HG03103 (cell line): ENCODE results near the gene FOXD3.
A peak's percentile ranks its signal among the peaks of the same experiment; 100 is the strongest.

Experiments used
- ATAC-seq: cut with Tn5 transposase; IDR thresholded peaks from one replicate; pipeline ENCODE4 v1.9.1; 2021; ENCODE audit warnings: low read depth; ENCODE audit not compliant: unreplicated experiment

FOXD3 gene

DNA sequence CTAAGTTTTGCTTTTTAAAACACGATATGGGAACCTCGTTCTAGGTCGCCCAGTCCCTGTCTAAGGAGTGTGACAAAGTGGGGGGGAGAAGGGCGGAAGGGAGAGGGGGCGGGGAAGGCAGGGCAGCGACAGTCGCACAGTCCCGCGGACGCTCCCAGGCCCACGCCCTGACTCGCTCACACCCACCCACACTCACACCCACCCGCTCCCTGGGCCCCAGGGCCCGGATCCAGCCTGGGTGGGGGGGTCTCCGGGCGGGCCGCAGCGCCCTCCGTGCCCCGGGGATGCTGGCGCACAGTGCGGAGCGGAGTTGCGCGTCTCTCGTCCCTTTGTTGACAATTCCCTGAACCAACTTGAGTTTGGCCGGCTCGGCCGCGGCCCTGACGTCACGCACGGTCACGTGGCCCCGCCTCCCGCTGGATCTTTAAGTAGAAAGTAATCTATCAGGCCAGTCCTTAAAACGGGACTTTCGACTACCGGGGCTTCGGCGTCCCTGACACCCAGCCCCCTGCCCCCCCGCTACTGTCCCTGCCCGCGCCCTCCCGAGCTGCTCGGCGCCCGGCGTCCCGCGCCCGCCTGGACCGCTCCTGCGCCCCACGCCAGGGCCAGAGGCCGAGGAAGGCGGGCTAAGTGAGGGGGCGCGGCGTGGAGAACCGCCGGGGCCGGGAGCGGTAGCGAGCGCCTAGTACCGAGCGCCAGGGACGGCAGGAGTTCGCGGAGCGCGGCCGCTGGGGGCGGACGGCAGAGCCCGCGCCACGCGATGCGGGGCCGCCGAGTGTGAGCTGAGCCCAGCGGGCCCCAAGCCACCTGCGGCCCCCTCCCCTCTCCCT is at the start of gene FOXD3:
Gene FOXD3, plus strand, starts transcription at position 454 of the 830 bp plus-strand sequence. CDS start 492 bp downstream, outside the sequence.
- ATAC-seq = no peak

DNA sequence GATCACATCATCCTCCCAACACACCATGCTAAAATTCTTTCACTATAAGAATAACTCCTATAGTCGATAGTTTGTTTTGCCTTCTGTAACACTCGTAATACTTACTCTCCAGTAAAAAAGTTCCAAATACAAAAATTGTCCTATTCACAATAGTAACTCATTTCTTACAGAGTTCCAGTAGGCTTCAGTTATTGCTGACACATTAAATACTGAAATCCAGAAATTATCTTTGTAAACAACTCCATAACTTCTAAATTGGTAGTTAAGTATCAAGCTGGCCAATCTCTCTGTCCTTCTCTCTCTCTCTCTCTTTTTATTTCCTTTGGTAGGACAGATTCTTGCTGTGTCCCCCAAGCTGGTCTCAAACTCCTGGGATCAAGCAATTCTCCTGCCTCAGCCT is 49.6 kb upstream of the FOXD3 start:
- ATAC-seq = no peak

DNA sequence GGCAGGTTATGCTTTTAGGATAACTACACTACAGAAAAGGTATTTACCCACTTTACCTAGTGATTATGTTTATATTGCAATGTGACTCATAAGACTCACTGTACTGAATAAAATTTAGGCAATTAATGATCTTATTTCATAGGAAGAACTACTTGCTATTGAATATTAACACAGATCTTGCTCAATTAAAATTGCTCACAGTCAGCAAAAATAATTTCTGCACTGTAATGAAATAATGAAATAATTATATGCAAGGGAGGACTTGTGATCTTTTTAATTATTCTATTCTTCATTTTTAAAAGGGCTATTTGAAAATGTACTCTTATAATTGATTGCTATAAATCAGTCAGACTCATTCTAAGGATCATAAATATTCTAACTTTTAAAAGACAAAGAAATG is 48.0 kb upstream of the FOXD3 start:
- no peak for ATAC-seq

DNA sequence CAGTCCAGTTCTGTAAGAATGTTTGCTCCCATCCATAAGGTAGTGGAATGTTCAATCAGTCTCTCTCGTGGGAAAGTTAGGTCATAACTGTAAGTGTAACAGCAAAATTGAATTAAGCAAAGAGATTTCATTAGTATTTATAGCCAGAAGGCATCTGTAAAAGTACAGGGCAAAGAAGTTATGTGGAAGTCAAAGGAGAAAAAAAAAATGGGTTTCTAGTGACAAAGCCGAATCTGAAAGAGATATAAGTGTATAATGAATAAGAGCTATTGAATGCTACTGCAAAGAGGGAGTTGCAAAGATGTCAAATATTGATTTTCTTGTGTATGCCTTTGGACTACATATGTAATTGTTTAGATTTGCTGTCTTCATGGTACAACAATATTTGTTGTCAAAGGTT is 47.4 kb upstream of the FOXD3 start:
- no peak for ATAC-seq

DNA sequence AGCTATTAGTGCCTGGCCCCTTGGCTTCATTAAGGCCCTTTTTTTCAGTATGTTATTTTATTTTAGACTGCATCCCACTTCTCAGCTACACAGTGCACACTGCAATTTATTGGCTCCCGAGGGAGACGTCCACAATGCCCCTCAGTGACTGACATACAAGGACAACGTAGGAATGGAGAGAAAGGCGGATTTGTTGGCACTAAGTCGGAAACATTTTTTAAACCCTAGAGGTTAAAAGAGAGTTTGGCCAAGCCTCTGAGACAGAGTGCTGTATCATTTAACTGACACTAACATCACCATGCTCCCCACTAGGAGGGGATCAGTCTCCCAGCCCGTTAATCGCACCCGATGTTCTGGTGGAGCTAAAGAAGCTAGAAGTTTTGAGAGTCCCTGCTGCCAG is 45.7 kb upstream of the FOXD3 start:
- ATAC-seq = no peak

DNA sequence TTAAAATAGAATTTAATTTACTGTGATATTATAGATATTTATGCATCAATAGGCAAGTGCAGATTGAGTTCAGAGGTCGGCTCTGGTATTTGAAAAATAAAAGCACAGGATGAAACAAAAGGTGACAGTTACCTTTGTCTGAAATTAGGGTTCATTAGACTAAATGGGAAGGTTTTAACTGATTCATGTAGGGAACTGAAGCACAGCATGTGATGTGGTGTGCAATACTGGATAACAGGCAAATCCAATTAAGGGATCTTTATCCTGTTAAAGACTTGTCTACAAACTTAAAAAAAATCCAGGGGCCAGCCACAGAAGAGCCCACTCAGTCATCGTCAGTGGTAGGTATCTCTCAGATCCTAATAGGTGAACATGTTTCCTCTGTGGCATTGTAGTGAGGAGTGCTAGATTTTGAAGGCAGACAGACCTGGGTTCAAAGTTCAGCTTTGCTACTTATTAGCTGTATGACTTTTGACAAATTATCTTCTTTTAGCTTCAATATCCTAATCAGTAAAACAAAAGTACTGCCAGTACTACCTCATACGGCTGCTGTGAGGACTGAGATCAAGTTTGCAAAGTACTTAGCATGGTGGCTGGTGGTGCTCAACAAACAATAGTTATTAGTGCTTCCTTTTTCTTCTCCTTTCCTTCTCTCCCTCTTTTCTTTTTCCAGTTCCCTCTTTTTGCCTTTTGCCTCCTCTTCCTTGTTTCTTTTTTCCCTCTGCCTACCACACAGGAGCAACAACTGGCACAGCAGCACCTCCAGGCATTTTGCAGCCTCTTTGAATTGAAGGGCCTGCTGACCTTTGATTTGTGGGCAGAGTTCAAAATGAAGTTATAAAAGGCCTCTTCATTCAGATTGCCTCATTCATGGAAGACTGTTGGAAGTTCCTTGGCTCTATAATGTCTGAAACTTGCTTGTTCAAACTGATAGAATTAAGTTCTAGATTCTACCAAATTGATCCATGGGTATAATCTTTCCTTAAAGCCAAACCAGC is 44.9 kb upstream of the FOXD3 start:
- ATAC-seq = no peak

DNA sequence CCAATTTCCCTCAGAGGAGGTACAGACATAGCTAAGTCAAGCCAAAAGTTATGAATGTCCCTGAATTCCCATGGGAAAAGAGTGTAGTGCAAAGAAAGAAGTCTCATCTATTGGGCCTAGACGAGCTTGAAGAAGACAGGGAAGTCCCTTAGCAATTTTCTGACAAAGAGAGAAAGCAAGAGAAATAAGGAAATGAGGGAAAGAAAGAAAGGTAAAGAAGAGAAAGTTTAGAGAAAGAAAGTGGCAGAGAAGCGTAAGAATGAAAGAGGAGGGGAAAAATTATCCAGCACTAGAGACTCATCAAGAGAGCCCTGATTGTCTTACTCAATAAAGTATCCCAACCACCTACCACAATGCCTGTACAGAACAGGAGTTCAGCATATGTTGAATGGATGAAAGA is 40.6 kb upstream of the FOXD3 start:
- ATAC-seq = no peak

DNA sequence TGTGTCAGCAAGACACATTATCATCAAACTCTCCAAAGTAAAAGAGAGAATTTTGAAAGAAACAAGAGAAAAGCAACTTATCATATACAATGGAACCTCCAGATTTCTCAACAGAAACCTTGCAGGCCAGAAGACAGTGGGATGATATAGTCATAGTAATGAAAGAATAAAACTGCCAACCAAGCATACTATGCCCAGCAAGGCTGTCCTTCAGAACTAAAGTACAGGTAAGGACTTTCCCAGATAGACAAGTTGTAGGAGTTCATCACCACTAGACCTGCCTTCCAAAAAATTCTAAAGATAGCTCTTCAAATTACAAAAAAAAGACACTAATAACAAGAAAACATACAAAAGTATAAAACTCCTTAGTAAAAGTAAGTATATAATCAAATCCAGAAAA is 33.2 kb upstream of the FOXD3 start:
- no peak for ATAC-seq

DNA sequence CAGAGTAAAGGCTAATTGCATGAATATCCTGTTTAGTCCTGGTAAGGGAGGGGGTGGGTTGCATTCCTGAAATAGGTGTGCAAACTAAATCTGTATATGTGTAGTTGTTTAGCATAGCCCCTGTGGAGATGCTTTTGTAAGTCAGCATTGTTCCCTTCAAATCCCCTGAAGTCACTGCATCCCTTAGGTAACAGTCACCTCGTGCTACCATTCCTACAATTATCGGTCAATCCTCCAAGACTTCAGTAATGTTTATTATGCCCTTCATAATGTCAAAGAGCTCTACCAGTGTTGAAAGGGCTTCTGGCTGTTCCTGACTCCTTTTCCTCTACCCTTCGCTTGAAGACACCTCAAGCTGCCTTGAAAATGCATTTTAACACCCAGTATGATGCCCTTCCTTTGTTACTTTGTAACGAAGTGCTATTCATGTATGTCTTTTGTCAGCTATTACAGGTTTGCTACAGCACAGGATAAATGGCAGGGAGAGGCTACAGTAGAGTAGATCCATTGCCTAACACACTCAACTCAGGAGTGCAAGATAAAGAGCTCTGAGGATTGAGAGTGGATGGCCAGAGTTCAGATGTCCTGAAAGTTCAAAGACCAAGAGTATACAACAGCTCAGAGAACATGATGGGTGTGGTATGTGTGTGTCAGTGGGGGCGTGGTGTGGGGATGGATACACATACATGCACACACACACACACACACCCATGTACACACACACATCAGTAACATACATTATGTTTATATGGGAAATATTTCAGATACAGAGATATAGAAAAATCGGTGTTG is 27.4 kb upstream of the FOXD3 start:
- ATAC-seq = no peak

DNA sequence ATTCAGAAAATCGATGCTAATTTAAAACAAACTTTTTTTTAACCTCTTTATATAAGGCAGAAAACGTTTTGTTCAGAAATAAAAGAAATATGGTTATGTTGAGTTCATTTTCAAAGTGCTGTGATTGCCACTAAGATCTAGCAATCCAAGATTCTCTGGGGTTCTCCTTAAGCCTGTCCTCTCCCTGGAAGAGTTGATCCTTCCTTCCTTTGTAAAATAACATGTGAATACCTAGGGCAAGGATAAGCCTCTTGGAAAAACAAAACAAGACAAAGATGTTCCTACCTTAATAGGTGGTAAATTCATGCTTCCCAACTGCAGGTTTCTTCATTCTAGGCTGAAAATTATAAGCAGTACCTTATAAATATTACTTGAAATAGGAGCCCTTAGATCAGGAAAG is 18.0 kb upstream of the FOXD3 start:
- no peak for ATAC-seq

DNA sequence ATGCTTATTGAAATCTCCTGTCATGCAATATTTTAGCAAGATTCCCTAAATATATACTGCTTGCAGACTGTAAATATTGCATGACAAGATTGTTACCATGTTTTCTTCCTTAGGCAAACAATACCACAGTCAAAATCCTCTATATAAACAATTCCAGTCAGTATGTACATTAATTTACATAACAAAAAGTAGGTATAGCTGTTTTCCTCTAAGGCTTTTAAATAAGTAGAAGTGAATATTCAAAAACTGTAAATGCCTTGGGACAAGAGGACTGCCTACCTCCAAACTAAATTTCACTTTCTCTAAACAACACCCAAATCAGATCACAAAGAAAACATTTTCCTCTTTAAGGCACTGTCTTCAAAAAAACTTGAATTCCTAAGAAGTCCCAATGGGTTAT is 17.3 kb upstream of the FOXD3 start:
- no peak for ATAC-seq

DNA sequence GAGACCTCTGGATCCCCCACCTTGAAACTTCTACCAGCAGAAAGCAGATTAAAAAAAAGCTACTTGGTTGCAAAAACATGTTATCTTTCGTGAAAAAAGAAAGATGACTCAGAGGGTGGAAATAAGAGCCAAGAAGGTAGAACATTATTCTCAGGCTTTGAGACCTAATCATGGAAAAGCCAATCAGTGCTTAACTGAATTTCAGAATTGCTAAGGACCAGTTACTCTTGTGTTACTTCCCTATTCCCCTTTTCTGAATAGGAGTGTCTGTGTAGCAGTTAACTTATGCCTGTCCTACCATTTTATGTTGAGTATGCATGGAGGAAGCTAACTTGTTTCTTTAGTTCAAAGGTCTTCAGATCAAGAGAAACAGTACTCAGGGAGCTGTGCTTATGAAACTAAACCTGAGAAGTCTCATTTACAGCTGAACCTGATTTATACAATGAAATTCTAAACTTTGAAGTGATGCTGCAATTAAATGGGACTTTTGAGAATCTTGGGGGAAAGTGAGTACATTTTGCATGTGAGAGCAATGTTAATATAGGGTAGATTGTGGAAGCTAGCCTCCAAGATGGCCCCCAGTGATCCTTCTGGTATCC is 15.1 kb upstream of the FOXD3 start:
- ATAC-seq = no peak

DNA sequence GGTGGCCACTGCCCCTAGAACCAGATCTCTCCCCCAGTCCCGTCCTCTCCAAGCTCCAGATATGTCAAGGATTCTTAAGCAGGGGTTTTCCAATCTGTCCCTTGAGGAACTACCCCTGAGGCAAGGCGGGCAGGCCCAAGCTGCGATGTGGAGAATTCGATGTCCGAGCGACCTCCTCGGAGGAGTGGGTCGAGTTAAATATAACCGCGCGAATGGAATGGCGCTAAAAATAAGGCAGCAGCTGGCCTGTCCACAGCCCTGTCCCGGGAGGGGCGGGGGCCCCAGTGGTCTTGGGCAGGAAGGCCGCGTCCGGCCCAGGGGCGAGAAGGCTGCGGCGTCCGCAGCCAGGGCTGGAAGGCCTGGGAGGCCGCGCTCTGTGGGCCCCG is 5.8 kb upstream of the FOXD3 start:
- no peak for ATAC-seq

DNA sequence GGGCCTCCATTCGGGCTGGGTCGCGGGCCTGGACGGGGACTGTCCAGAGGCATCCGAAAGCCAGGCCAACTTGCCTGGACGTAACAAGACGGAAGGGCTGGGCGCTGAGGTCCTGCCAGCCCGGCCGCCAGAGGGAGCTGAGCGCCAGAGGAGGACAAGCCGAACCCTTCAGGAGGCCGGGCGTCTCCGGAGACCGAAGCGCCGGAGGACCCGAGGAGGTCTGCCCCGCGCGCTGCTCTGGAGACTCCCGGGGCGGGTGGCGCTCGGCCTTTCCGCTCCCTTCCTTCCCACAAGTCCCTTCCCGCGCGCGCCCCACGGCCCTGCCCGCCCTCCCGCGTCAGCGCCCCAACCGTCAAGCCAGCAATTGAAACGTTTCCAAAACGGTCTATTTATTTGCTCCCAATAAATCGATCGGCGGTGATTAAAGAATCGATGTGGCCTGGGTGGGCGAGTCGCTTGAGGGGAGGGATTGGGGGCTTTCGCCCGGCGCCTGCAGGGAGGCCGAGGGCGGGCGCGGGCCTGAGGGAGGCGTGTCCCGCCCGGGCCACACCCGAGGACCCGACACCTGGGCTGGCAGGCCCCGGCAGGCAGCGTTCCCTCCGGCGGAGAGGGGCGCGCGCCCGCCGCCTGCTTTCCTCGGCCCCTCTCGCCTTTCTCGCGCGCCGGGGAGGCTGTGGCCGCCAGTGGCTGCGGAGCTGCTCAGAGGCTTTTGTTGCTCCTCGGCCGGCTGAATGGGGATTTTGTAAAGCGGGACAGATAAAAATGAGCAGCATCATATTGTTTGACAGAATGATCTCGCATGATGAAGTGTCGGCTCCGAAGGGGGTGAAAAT is 5.2 kb upstream of the FOXD3 start:
- peak; percentile 79 for ATAC-seq

DNA sequence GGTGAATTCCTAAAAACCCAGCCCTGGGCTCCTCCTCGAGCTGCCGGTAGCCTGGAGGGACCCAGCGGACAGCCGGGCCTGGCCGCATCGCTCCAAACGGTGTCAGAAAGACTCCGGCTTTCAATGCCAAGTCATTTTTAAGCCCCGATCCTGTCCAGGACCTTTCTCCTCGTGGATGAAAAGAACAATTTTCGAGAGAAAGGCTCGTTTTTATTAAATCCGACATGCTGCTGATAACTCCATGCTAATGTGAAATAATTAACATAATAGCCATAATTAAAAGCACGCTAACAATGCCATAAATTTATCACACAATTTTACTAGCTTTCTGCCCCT is 4.6 kb upstream of the FOXD3 start:
- ATAC-seq = no peak

DNA sequence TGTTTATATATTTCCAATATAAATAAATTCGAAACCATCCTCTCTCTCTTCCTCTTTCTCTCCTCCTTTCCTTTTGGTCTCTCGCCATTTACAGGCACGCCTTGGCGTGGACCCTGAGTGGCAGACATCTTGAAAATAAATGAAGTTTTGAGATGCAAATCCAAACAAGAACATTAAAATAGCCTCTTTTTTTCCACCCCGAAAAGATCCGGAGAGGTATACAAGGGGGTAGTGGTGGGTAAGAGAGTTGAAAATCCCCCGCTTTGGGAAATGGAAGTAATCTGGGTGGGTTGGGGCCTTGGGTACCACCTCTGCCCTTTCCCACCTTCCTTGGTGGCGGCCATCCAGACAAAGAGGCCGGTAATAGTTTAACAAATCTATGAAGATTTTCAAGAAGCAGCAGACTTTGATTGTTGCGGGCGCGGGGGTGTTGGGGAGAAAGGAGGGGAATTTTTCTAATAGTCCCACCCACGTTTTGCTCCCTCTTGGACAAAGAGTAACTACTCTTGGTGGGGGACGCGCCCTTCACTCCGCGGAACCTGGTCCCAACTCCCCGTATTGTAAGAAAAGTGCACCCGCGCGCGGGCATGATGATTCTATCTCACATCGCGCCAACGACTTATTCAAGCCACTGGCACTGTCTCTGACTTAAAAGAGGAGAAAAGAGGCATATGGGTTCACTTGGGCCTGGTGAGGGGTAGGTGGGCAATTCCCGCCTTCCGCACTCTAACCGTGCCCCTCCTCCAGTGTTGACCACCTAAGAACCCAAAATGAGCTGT is 4.0 kb upstream of the FOXD3 start:
- ATAC-seq = no peak

DNA sequence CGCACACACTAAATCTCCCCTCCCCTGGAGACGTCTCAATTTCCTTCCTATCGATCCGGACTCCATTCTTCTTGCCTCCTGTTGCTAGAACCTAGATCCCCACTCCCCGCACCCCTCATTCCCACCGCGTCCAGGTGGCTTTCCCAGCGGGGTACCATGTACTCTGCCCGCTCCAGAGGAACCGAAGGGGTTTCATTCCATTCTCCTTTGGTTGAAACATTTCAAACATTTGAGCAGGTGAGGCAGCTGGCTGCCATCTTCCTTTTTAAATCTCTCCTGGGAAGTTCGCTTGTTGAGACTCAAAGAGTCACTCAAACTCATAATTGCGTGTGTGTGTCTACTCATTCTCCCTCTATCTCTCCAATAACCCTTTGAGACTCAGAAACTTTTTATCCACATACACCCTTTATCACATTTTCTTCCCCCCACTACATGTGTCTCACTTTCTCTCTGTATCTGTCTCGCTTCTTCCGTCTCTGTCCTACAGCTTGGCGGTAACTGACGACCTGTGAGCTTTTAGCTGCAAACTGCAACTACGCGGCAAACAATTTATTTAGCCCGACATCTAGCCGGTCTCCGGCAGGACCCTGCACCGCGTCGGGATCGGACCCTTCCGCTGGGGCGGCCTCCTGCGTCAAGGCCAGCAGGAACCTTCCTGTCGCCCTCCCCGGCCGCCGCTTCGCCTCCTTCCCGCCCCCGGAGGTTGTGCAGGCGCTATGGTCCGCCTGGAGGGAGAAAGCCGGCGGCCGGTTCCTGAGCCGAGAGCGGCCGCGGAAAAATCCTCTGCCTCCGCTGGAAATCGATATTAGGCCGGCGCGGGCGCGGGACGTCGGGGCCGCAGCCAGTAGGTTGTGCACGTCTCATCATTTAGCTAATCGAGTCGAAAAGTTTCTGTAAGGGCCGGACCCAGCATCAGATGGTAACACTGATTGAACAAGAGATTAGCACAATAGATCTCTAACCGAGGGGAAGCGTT is 3.0 kb upstream of the FOXD3 start:
- no peak for ATAC-seq
